ENCODE data around the gene IRF2BPL.
A peak's percentile ranks its signal among the peaks of the same experiment; 100 is the strongest.

Gene IRF2BPL

DNA sequence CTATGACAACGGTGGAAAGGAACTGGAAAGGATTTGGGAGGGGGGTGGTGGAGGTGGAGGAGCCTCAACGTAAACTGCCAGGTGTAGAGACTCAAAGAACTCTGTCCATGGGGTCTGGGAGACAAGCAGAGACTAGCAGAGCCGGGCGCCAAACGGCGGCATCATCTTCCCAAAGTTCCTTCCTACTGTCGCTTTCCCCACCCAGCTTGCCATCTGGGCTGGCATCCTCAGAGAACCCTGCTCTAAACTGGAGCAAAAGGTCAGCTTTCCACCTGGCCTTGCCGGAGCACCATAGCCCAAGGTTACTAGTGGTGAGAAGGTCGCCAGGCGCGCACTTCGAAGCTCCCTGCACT, 4.0 kb upstream of the IRF2BPL start:
- no peaks in the 10 kb centered on the region for H3K27me3 ChIP-seq (ENCODE audit: insufficient read depth, low read length, poor library complexity)
- peak overlapping the region; percentile 79; the same call in 1 of the 2 replicates for H3K9ac ChIP-seq (ENCODE audit: low read depth, low read length)
- ATAC-seq (ENCODE audit: insufficient read depth, low read depth) (no peak), DNase-seq (no peak)
- H2AFZ ChIP-seq (ENCODE audit: low read depth, low read length), result no peak overlapping the region
- H3K4me2 ChIP-seq (ENCODE audit: insufficient read depth, low read length), result peak overlapping the region; percentile 83; the same call in 1 of the 2 replicates
- H3K36me3 ChIP-seq (ENCODE audit: insufficient read depth, low read length), result no peaks in the 10 kb centered on the region
- no peak for TF ChIP-seq EZH2 (IDR thresholded peaks at IDR 0.05; ENCODE audit: borderline replicate concordance, low read depth, low read length, severe bottlenecking)
- TF ChIP-seq, protein P1, sequence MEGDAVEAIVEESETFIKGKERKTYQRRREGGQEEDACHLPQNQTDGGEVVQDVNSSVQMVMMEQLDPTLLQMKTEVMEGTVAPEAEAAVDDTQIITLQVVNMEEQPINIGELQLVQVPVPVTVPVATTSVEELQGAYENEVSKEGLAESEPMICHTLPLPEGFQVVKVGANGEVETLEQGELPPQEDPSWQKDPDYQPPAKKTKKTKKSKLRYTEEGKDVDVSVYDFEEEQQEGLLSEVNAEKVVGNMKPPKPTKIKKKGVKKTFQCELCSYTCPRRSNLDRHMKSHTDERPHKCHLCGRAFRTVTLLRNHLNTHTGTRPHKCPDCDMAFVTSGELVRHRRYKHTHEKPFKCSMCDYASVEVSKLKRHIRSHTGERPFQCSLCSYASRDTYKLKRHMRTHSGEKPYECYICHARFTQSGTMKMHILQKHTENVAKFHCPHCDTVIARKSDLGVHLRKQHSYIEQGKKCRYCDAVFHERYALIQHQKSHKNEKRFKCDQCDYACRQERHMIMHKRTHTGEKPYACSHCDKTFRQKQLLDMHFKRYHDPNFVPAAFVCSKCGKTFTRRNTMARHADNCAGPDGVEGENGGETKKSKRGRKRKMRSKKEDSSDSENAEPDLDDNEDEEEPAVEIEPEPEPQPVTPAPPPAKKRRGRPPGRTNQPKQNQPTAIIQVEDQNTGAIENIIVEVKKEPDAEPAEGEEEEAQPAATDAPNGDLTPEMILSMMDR (IDR thresholded peaks at IDR 0.05; ENCODE audit: borderline replicate concordance, extremely low read depth, low read length, poor library complexity, severe bottlenecking), result no peak
- peak overlapping the region; percentile 78 for H3K27ac ChIP-seq (ENCODE audit: low read length)
- H3K4me3 ChIP-seq (ENCODE audit: low read depth in 1 of 2, low read length in 2 of 2), result no peak overlapping the region
- H3K4me1 ChIP-seq (ENCODE audit: insufficient read depth, low read length), result peaks cover 47% of the 10 kb centered on the region
- peaks cover 10% of the 10 kb centered on the region; the same call in 1 of the 2 replicates for H3K79me2 ChIP-seq (ENCODE audit: insufficient read depth, low read length)
- no peaks in the 10 kb centered on the region for H4K20me1 ChIP-seq (ENCODE audit: insufficient read depth, low read length)
- H3K9me3 ChIP-seq (ENCODE audit: insufficient read depth, low read length, severe bottlenecking), result no peaks in the 10 kb centered on the region

DNA sequence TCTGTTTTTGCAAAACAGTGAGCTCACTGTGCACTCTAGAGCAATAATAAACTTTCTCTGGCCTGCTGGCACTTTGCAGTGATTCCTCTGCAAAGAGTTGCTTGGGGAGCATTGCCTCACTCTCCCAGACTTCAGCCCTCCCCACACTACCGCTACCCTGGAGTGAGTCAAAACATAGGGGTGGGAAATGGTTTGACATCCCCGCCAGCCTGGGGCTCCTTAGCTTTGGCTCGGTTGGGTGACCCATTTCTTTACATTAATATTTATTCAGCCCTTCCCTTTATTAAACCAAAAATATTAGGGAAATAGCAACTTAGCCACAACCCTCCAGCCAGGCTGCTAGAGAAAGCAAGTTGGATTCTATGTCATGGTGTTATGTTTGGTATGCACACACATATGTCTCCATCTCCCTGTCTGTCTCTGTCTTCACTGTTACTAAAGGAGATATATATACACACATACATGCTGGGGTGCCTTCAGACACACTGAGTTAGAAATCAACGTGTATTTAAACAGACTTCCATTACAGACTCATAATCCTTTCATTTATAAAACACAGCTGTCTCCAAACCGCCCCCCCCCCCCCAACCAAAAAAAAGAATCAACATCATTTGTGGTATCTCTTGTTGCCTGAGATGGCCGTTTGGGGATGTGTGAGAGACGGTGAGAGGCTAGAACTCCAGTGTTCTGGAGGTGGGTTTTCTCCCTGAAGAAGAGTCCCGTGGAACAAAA, 3.4 kb upstream of the IRF2BPL start:
- no peaks in the 10 kb centered on the region for H3K27me3 ChIP-seq (ENCODE audit: insufficient read depth, low read length, poor library complexity)
- peaks cover under 1% of the 10 kb centered on the region; the same call in 1 of the 2 replicates for H3K36me3 ChIP-seq (ENCODE audit: insufficient read depth, low read length)
- ATAC-seq (ENCODE audit: insufficient read depth, low read depth) (no peak), DNase-seq (no peak)
- no peaks in the 10 kb centered on the region for H3K9me3 ChIP-seq (ENCODE audit: insufficient read depth, low read length, severe bottlenecking)
- no peak overlapping the region for H3K9ac ChIP-seq (ENCODE audit: low read depth, low read length)
- H3K4me3 ChIP-seq (ENCODE audit: low read depth in 1 of 2, low read length in 2 of 2), result no peak overlapping the region
- H3K27ac ChIP-seq (ENCODE audit: low read length), result no peak overlapping the region
- H4K20me1 ChIP-seq (ENCODE audit: insufficient read depth, low read length), result peaks cover 2% of the 10 kb centered on the region
- H2AFZ ChIP-seq (ENCODE audit: low read depth, low read length), result no peak overlapping the region
- no peak for TF ChIP-seq EZH2 (IDR thresholded peaks at IDR 0.05; ENCODE audit: borderline replicate concordance, low read depth, low read length, severe bottlenecking)
- TF ChIP-seq, protein P1 (IDR thresholded peaks at IDR 0.05; ENCODE audit: borderline replicate concordance, extremely low read depth, low read length, poor library complexity, severe bottlenecking), result no peak
- H3K4me1 ChIP-seq (ENCODE audit: insufficient read depth, low read length), result peaks cover 45% of the 10 kb centered on the region
- H3K4me2 ChIP-seq (ENCODE audit: insufficient read depth, low read length), result no peak overlapping the region
- peaks cover 13% of the 10 kb centered on the region; the same call in 1 of the 2 replicates for H3K79me2 ChIP-seq (ENCODE audit: insufficient read depth, low read length)

DNA sequence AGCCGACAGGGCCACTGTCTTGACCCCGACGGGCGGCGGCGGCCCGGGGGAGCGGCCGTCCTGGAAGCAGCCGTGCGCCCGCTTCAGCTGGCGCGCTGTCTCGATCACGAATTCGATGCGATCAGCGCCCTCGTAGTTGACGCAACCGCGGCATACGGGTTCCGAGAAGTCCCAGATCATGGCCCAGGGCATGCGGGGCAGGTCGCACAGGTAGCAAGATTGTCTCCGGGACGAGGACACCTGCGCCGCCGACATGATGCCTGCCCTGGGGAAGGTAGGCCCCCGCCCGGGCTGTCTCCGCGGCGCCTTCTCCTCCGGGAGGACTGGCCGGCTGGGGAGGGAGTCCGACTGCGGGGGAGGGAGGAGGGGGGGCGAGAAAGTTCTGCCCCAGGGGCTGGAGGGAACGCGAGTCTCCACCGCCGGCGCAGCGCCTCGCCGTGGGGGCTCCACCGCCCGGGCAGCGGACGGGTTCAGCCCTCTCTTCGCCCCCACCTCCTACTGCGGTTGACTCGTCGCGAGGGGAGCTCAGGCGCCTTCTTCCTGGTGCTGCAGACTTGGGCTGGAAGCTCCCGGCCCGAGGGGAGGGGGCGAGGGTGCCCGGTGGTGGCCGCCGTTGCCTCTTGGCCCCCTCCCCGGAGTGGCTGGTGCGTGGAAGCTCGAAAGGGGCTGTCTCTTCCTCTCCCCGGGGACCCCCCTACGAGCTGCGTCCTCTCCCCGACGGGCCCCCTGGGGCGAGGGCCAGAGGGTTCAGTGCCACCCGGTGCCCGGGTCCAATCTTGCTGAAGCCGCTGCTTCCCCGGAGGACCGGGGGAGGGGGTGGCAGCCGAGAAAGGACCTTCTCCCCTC, 747 bp downstream of the IRF2BPL start:
- H3K4me3 ChIP-seq (ENCODE audit: low read depth in 1 of 2, low read length in 2 of 2), result peak overlapping the region; percentile 66 to 89
- H3K79me2 ChIP-seq (ENCODE audit: insufficient read depth, low read length), result peaks cover 20% of the 10 kb centered on the region
- no peaks in the 10 kb centered on the region for H3K9me3 ChIP-seq (ENCODE audit: insufficient read depth, low read length, severe bottlenecking)
- peaks cover 17% of the 10 kb centered on the region for H3K36me3 ChIP-seq (ENCODE audit: insufficient read depth, low read length)
- peak overlapping the region; percentile 99 for H3K9ac ChIP-seq (ENCODE audit: low read depth, low read length)
- H2AFZ ChIP-seq (ENCODE audit: low read depth, low read length), result peak overlapping the region; percentile 86
- no peaks in the 10 kb centered on the region for H3K27me3 ChIP-seq (ENCODE audit: insufficient read depth, low read length, poor library complexity)
- H3K4me1 ChIP-seq (ENCODE audit: insufficient read depth, low read length), result peaks cover 42% of the 10 kb centered on the region
- DNase-seq (peak; percentile 75), ATAC-seq (ENCODE audit: insufficient read depth, low read depth) (peak; percentile 62)
- peak overlapping the region; percentile 85 for H3K27ac ChIP-seq (ENCODE audit: low read length)
- TF ChIP-seq, protein P1 (IDR thresholded peaks at IDR 0.05; ENCODE audit: borderline replicate concordance, extremely low read depth, low read length, poor library complexity, severe bottlenecking), result peak; percentile 46
- no peak for TF ChIP-seq EZH2 (IDR thresholded peaks at IDR 0.05; ENCODE audit: borderline replicate concordance, low read depth, low read length, severe bottlenecking)
- peak overlapping the region; percentile 98 for H3K4me2 ChIP-seq (ENCODE audit: insufficient read depth, low read length)
- peaks cover 24% of the 10 kb centered on the region for H4K20me1 ChIP-seq (ENCODE audit: insufficient read depth, low read length)

Measured in DND-41 (cell line).